AG08396 (cell line): ENCODE data around the gene MAML2.
"Not testable (repeated sequence)": the region's sequence is repeated elsewhere in the genome, so short reads cannot be mapped to it uniquely, and the experiment has no call there.

Experiments
- DNase-seq: peaks from one replicate; pipeline ENCODE4 v3.0.0; 2012; ENCODE audit warnings: low spot score, mixed read lengths

Gene MAML2

DNA sequence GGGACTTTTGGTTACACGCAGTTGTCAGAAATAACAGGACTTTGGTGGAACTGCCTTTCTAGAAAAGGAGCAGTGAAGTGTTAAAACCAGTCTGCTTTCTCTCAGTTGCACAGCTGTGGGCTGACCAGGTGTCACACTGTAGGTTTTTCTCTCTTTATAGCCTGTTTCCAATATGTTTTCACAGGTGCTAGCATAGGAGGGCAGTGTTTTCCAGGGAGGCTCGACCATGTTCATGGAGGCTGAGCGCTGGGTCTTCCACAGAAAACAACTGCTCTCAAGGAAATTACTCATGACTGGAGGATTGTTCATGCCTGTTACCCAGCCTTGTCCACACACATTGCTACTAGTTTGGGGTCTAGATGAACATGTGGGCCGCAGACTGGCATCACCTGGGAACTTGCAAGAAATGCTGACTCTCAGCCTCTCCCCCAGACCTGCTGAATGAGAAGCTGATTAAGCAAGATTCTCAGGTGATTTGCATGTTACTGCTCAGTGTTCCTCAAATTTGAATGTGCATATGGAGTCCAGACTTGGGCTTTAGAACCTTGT lies 157.7 kb downstream of the MAML2 start:
- DNase-seq = no peak

GRCh38 chr11:96180937-96181336 lies 162.1 kb downstream of the MAML2 start:
- not testable (repeated sequence) for DNase-seq

DNA sequence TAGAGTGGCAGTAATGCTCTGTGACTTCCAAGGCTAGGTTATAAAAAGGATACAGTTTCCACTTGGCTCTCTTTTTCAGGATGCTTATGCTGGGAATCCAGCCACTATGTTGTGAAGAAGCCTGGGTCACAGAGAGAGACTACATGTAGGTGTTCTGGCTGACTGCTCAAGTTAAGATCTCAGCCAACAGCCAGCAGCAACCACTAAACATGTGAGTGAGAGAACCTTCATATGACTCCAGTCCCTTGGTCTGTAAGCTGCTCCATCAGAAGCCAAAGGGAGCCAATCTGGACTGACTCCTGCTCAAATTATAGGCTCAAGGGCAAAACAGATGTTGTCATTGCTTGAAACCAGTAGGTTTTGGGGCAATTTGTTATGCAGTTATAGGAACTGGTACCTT lies 162.7 kb downstream of the MAML2 start:
- no peak for DNase-seq

GRCh38 chr11:96179905-96180304 lies 163.1 kb downstream of the MAML2 start:
- DNase-seq = no peak

- DNase-seq = no peak
Observed at GRCh38 chr11:96178887-96179279, 164.1 kb downstream of the MAML2 start.

- DNase-seq = no peak
Observed at GRCh38 chr11:96178049-96178886, 164.7 kb downstream of the MAML2 start.

DNA sequence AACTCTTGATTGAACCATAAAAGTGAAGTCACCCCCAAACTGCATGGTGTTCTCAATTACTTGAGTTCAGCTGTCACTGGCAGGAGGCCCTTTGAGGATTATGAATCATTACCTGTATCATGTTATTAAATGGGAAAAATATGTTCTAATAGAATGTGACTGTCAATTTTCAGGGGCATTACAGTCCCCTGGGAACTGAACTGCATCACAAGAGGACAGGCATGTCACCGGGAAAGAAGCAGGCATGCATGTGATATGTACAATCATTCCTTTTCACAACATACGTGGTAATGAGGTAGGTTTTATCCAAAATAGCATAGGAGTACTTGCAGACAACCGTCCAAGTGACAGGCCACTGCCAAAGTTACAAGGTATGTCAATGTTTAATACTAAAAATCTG lies 165.8 kb downstream of the MAML2 start:
- no peak for DNase-seq

- no peak for DNase-seq
Observed at GRCh38 chr11:96173906-96174305, 169.1 kb downstream of the MAML2 start.

DNA sequence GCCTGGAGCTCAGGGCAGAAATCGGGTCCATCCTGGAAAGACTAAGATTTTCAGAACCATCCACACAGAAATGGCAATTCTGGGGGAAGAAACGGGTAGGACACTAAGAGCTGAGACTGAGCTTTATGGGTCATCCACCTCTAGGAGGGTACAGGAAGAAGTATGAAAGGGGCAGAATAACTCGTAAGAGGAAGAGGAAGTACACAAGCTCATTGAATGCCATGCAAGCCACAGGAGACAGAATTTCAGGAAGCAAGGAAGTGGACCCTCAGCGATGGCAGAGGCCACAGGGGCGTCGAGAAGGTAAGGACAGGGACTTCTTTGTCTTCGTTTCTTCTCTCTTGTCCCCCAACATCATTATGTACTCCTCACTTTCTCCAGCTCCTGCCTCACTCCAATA lies 169.6 kb downstream of the MAML2 start:
- no peak for DNase-seq

DNA sequence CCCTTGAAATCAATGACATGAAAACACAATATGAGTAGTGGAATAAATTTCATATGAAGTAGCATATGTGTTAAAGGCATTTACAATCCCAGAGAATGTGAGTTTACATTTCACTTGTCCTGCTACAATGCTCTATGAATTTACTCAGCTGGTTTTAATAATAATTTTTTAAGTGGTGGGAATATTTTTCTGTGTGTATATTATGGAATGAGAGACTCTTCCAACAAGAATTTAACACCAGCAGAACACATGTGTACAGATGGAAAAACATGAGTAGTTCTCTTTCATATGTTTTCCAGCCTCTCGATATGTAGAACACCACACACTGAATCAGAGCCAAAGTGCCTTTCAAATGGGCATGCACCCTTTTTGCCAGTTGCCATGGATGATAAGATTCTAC lies 170.4 kb downstream of the MAML2 start:
- DNase-seq = no peak

- DNase-seq = no peak
Observed at GRCh38 chr11:96169250-96169649, 173.7 kb downstream of the MAML2 start.

- peak; percentile 77 for DNase-seq
Observed at GRCh38 chr11:96168623-96169022, 174.4 kb downstream of the MAML2 start.

DNA sequence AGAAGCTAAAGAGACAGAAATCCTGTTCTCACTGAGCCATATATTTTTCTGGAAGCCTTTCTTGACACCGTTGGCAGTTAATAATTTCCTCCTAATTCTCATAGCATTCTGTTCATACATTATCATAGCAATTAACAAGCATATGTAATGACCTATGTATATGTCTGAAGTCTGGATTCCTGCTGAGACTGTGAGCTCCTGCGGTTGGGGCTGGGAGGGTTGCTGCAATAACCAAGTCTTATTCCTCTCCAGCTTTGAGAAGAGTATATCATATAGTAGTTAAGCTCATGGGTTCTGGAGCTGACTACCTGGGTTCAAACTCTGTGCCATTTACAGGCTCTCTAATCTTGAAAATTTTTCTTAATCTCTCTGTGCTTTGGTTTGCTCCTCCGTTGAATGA lies 175.2 kb downstream of the MAML2 start:
- DNase-seq = no peak

DNA sequence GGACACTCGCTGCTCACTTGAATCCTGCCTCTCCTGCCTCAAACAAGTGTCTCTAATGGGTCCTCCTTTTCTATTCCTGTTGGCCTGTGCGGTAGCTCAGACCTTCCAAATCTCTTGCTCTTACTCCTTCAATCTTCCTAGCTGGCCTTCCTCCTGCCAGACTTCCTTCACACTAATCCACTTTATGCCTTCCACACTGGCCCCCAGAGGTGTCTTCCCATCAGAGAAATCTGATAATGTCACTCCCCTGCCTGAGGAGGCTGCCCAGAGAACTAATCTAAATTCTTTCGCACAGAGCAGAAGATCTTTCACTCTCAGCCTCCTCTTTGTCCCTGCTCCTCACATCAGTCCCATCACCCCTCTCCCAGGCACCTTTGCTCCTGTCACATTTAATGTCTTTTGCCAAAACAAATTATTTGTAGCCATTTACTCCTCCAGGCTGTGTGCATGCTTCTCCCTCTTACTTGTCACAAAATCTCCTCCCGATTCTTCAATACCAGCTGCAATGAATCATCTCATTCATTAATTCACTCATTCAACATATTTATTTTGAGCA lies 175.7 kb downstream of the MAML2 start:
- no peak for DNase-seq

DNA sequence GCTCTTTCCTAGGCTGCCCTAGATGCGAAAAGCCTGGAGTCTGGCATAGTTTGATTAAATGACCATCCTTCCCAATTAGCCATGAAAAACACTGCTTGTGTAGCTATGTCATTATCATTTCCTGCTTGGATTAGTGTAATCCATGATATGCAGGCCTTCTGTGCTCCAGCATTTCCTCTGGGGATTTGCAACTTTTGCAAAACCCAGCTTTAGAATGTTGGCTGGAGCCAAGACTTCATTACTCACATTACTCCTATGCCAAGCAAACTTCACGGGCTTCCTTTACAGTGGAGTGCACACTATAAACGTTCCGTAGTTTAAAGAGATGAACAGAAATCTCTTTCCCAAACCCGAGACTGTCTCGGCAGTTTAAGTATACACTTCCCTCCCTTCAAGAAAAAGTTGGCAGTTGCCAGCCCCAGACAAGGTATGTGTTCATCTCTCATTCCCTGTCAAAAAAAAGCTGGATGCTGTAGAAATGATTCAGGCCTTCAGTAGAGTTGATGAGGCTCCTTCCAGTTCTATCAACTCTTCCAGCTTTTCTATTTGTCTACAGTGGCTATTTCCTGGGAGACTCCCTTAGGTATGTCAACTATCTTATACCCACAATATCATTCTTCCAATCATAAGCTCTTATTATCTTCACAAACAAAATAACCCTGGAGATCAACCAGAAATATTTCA lies 180.0 kb downstream of the MAML2 start:
- peak; percentile 64 for DNase-seq

DNA sequence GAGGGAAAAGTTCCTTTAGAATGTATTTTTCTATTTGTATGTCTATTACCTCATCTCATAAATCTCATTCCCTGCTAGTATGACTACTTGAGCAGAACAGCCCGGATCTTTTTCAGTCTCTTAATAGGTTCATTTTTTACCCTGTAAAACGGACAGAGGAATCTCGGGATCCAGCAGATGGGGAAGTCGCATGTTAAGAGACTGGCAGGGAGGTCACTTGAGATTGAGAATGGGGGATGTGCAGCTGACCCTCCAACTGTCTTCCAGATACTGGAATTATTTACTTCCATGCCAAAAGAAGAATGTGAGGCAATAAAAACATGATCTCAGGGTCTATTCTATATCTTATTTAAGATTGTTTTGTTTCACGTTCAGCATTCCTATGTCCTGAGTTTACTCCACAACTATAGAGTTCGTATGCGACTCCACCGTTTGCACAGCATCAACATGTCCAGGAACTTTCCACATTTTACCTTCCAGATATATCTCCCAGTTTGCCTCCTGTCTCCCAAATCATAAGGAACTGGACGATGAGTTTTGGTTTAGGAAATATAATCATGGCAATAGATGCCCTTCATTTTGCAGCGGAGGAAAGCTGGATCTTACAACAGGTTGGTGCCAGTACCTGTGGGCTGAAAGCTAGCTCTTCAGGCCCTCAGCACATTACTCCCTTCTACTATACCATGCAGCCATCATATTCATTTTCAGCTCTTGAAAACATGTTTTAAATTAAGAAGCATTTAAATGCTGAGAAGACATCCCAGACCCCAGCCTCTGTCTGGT lies 181.5 kb downstream of the MAML2 start:
- no peak for DNase-seq

DNA sequence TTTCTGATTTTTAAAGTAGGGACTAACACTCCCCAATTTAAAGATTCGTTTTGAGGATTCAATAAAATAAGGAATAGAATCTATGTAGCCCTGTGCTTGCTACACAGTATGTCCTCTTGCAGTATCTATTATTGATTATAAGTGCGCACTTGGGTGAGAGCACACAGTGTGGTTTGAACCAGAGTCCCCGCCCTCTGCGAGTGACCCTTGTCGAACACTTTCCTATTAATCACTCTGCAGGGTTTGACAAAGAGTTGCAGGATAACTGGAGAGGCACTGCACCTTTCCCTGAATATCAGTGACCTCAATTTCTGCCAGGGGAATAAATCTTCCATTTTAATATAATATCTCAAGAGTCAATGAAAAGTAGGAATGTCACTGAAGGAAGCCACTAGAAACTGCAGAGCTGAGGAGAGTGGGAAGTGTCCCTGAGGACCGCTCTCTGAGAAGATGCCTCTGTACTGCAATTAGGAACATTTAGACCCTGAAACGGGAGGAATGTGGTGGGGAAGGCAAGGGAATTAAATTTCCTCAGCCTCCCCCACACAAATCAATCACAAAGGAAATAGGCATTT lies 182.2 kb downstream of the MAML2 start:
- DNase-seq = no peak

GRCh38 chr11:96159968-96160367 lies 183.0 kb downstream of the MAML2 start:
- DNase-seq = no peak

DNA sequence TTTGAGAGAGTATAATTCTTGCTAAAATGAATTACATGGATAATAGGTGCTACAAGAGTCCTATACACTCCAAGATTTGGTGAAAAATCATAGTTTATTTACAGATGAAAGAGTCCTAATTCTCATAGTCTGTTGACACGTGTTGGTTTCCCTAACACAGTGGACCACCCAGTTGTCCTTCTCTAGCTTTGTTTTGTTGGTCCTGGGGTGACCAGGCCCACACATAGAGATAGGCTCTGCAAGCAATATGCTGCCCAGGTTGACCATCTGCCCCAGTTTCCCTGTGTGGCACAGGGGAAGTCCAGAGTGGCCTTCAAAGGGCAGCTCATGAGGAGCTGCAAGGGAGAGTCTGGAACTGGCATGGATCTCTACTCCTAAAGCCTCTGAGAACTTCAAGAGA lies 184.9 kb downstream of the MAML2 start:
- no peak for DNase-seq

DNA sequence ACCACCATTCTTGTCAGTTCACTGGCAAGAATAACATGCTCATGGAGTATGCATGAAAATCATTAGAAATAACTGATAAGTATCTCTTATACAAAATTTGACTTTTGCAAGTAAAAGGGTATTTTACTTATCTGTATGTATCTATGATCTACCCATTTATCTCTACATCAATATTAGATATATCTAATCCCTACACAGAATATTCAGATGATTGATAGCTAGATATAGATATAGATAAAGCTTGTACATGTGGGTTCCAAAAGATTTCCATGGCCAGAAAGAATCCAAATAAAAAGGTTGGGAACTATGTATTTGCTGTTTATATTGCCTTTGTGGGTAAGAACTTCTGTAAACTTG lies 185.5 kb downstream of the MAML2 start:
- DNase-seq = no peak

- no peak for DNase-seq
Observed at GRCh38 chr11:96156379-96156722, 186.6 kb downstream of the MAML2 start.
